IMR-90 (cell line): ENCODE measurements around the gene PLA2G2A. TPM values are rescaled to one million over a fixed set of nuclear protein-coding genes. Genes with fewer than 3 reads are reported as not detected.

Experiments
- ATAC-seq: fragments of 200-7000 bp; cut with Tn5 transposase; 2 replicates; pipeline ENCODE4 v1.9.1; 2020; ENCODE audit warnings: low read depth, mild to moderate bottlenecking, moderate library complexity
- BruUV-seq: library from RNA; stranded (reverse); fragments of 400-500 nt; replicated peaks from 2 replicates; lab custom pipeline; 2021; lab: Mats Ljungman, UMichigan
- CTCF ChIA-PET: fragments of 300-600 bp; formaldehyde crosslinking; extraction: SDS; loops from one replicate; lab custom pipeline; 2021; ENCODE audit warnings: antibody characterized with exemption; lab: Yijun Ruan, JAX
- POLR2A ChIA-PET: fragments of 300-600 bp; sonication (Branson Sonifier 250); formaldehyde crosslinking; loops from one replicate; lab custom pipeline; 2022; ENCODE audit warnings: antibody characterized with exemption; ENCODE audit not compliant: unreplicated experiment; lab: Charles Lee
- DNase-seq: peaks from one replicate; pipeline ENCODE4 v3.0.0; 2013
- H2AFZ ChIP-seq: replicated peaks from 2 replicates; pipeline ENCODE3; 2013; ENCODE audit warnings: low read length, mild to moderate bottlenecking; ENCODE audit not compliant: poor library complexity
- H2AK5ac ChIP-seq: 2 replicates; pipeline ENCODE4 v1.6.1; 2013; ENCODE audit warnings: low read depth, low read length, inconsistent platforms
- H2AK9ac ChIP-seq: replicated peaks from 2 replicates; pipeline ENCODE3; 2013; ENCODE audit warnings: mild to moderate bottlenecking, low read depth, low read length, moderate library complexity; ENCODE audit not compliant: poor library complexity
- H2BK120ac ChIP-seq: 2 replicates; pipeline ENCODE4 v1.6.1; 2013; ENCODE audit warnings: low read depth, low read length, inconsistent platforms
- H2BK15ac ChIP-seq: 3 replicates; pipeline ENCODE4 v1.6.1; 2013; ENCODE audit warnings: low read depth, low read length, inconsistent platforms
- H2BK20ac ChIP-seq: 2 replicates; pipeline ENCODE4 v1.6.1; 2013; ENCODE audit warnings: low read depth, mild to moderate bottlenecking, inconsistent platforms, low read length, moderate library complexity
- H2BK5ac ChIP-seq: 2 replicates; pipeline ENCODE4 v1.6.1; 2013; ENCODE audit warnings: mild to moderate bottlenecking, low read depth, low read length, inconsistent platforms; ENCODE audit not compliant: poor library complexity, severe bottlenecking
- H3K14ac ChIP-seq: replicated peaks from 2 replicates; pipeline ENCODE4 v1.6.1; 2013; ENCODE audit warnings: low read depth, low read length, inconsistent platforms
- H3K18ac ChIP-seq: 2 replicates; pipeline ENCODE4 v1.6.1; 2013; ENCODE audit warnings: low read depth, low read length, control low read depth
- H3K23ac ChIP-seq: 2 replicates; pipeline ENCODE4 v1.6.1; 2013; ENCODE audit warnings: low read depth, low read length, inconsistent platforms
- H3K27ac ChIP-seq: 2 replicates; pipeline ENCODE4 v1.5.1; 2013; ENCODE audit warnings: mild to moderate bottlenecking, control low read depth, low read length; ENCODE audit not compliant: insufficient read depth
- H3K27me3 ChIP-seq: 2 replicates; pipeline ENCODE4 v1.6.1; 2013; ENCODE audit warnings: low read length; ENCODE audit not compliant: control insufficient read depth, insufficient read depth
- H3K36me3 ChIP-seq: 2 replicates; pipeline ENCODE4 v1.6.1; 2013; ENCODE audit warnings: low read length, mixed read lengths; ENCODE audit not compliant: control insufficient read depth, insufficient read depth
- H3K4ac ChIP-seq: 2 replicates; pipeline ENCODE4 v1.6.1; 2013; ENCODE audit warnings: low read depth, low read length, inconsistent platforms
- H3K4me1 ChIP-seq: 2 replicates; pipeline ENCODE4 v1.6.1; 2013; ENCODE audit warnings: low read length, mixed read lengths; ENCODE audit not compliant: control insufficient read depth, insufficient read depth
- H3K4me2 ChIP-seq: 2 replicates; pipeline ENCODE4 v1.6.1; 2013; ENCODE audit warnings: low read depth, mild to moderate bottlenecking, control low read depth, low read length, moderate library complexity
- H3K4me3 ChIP-seq: 2 replicates; pipeline ENCODE4 v1.5.1; 2013; ENCODE audit warnings: low read depth, mild to moderate bottlenecking, control low read depth, low read length, moderate library complexity; ENCODE audit not compliant: insufficient read depth
- H3K56ac ChIP-seq: 2 replicates; pipeline ENCODE4 v1.6.1; 2013; ENCODE audit warnings: low read length, inconsistent platforms; ENCODE audit not compliant: insufficient read depth; ENCODE audit errors: extremely low read depth
- H3K79me1 ChIP-seq, 2 experiments: 2 replicates each; pipeline ENCODE4 v1.6.1; 2013; ENCODE audit warnings: low read length in 2 of 2, inconsistent platforms in 1 of 2, low read depth in 1 of 2
- H3K9ac ChIP-seq: 2 replicates; pipeline ENCODE4 v1.6.1; 2013; ENCODE audit warnings: low read depth, low read length, control low read depth
- H3K9me1 ChIP-seq: 2 replicates; pipeline ENCODE4 v1.6.1; 2013; ENCODE audit warnings: low read length, inconsistent platforms; ENCODE audit not compliant: insufficient read depth
- H3K9me3 ChIP-seq: 2 replicates; pipeline ENCODE4 v1.6.1; 2013; ENCODE audit warnings: low read length; ENCODE audit not compliant: control insufficient read depth, insufficient read depth
- H4K20me1 ChIP-seq: 2 replicates; pipeline ENCODE4 v1.6.1; 2013; ENCODE audit warnings: low read length, inconsistent platforms; ENCODE audit not compliant: insufficient read depth
- H4K5ac ChIP-seq: 2 replicates; pipeline ENCODE4 v1.6.1; 2013; ENCODE audit warnings: mild to moderate bottlenecking, low read depth, low read length, control low read depth
- H4K8ac ChIP-seq, 2 experiments: 2 replicates each; pipeline ENCODE4 v1.6.1; 2013; ENCODE audit warnings: low read depth in 2 of 2, low read length in 2 of 2, control low read depth in 1 of 2, inconsistent platforms in 1 of 2
- H4K91ac ChIP-seq: 2 replicates; pipeline ENCODE4 v1.6.1; 2013; ENCODE audit warnings: low read depth, low read length, inconsistent platforms; ENCODE audit not compliant: insufficient read depth
- BHLHE40 ChIP-seq: fragments of 150-350 bp; IDR thresholded peaks from 2 replicates; pipeline ENCODE4 v1.6.1; 2016; ENCODE audit warnings: mild to moderate bottlenecking, low read depth, low read length
- CHD1 ChIP-seq: IDR thresholded peaks from 2 replicates; pipeline ENCODE4 v1.6.1; 2012; ENCODE audit warnings: low read depth, low read length, improper control_type of control experiment
- MAZ ChIP-seq: IDR thresholded peaks from 2 replicates; pipeline ENCODE4 v1.6.1; 2012; ENCODE audit warnings: low read depth, mild to moderate bottlenecking, low read length, improper control_type of control experiment, moderate library complexity, borderline replicate concordance
- MXI1 ChIP-seq: IDR thresholded peaks from 2 replicates; pipeline ENCODE4 v1.6.1; 2012; ENCODE audit warnings: low read depth, mild to moderate bottlenecking, low read length, moderate library complexity, borderline replicate concordance
- NFE2L2 ChIP-seq: fragments of 150-350 bp; IDR thresholded peaks from 2 replicates; pipeline ENCODE4 v1.6.1; 2016; ENCODE audit warnings: low read depth, mild to moderate bottlenecking, low read length
- POLR2A ChIP-seq: IDR thresholded peaks from 2 replicates; pipeline ENCODE4 v1.6.1; 2012; ENCODE audit warnings: mild to moderate bottlenecking, low read depth, low read length
- RAD21 ChIP-seq: IDR thresholded peaks from 2 replicates; pipeline ENCODE4 v1.6.1; 2012; ENCODE audit warnings: low read length, improper control_type of control experiment
- RCOR1 ChIP-seq: IDR thresholded peaks from 2 replicates; pipeline ENCODE4 v1.6.1; 2012; ENCODE audit warnings: mild to moderate bottlenecking, low read length, improper control_type of control experiment; ENCODE audit not compliant: insufficient replicate concordance
- RFX5 ChIP-seq: IDR thresholded peaks from 2 replicates; pipeline ENCODE4 v1.8.0; 2012; ENCODE audit warnings: low read depth, mild to moderate bottlenecking, low read length, moderate library complexity
- SMC3 ChIP-seq: fragments of 150-350 bp; IDR thresholded peaks from 2 replicates; pipeline ENCODE4 v1.6.1; 2016; ENCODE audit warnings: low read depth, mild to moderate bottlenecking, antibody characterized with exemption, low read length, moderate library complexity
- WGBS, 2 experiments: methylation state at CpG; one replicate each; pipeline versions ENCODE4 v1.1.5 to v1.1.7; 2013; ENCODE audit warnings: missing lambda C conversion rate in 2 of 2; ENCODE audit not compliant: insufficient read length in 1 of 2; ENCODE audit errors: extremely low coverage in 2 of 2; 5-methylcytosine and 5-hydroxymethylcytosine counted together
- dilution Hi-C: fragments of 300-500 bp; cut with HindIII; formaldehyde crosslinking; loops from one replicate; pipeline ENCODE4 v1.14.3; 2018; ENCODE audit warnings: low sequenced_read_pairs; ENCODE audit not compliant: unreplicated experiment
- in situ Hi-C: fragments of 300-500 bp; cut with MboI; formaldehyde crosslinking; loops from 3 replicates; pipeline ENCODE4 v1.14.3; 2019; ENCODE audit warnings: low sequenced_read_pairs, inconsistent platforms, mixed read lengths
- intact Hi-C: fragments of 100-400 bp; cut with micrococcal nuclease; formaldehyde crosslinking; loops from 2 replicates; pipeline ENCODE4 v1.10.0; 2022
- polyA plus RNA-seq, 3 experiments: library from polyadenylated mRNA; depleted of rRNA; stranded (reverse); fragments of >200 nt; gene quantifications; 2 replicates each; pipeline ENCODE4 v1.2.3, GENCODE V29; 2012; ENCODE audit warnings: low replicate concordance in 1 of 3
- total RNA-seq: library from RNA; depleted of rRNA; stranded (reverse); fragments of >200 nt; gene quantifications from 2 replicates; pipeline ENCODE4 v1.2.3, GENCODE V29; 2012
- TF ChIP-seq, protein P1 (sequence below): conservative IDR thresholded peaks from 2 replicates; pipeline ENCODE4 v1.5.1; 2012; ENCODE audit warnings: mild to moderate bottlenecking, low read depth, low read length, improper control_type of control experiment
- TF ChIP-seq, protein P2 (sequence below): fragments of 150-350 bp; IDR thresholded peaks from 2 replicates; pipeline ENCODE4 v1.6.1; 2017; ENCODE audit warnings: mild to moderate bottlenecking, antibody characterized with exemption, low read length, low read depth

Gene PLA2G2A
- total and polyA plus RNA-seq, 2 of the 4 experiments (the other 2 are of a cell fraction), result not detected

DNA sequence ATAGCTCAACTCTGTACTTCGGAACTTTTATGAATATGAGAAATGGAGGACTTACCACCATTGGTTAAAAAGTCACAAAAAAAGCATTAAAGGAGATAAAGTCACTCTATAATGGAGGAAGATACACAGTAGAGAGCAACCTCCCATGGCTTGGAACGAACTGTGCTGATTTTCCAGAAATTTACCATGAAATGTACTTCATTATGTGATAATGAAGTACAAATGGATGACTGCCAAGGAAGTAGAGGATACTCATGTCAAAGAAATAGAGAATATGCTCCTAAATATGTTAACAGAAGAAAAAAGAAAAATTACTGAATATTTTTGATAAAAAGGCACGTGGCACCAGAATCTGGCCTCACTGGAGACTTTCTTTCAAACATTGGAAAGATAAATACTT is 32.4 kb downstream of the PLA2G2A start:
- Histone ChIP-seq H3K4me3 (no peak overlapping the region), H4K5ac (no peak overlapping the region), H3K4me1 (no peaks in the 10 kb centered on the region), H2AFZ (no peak overlapping the region), H2AK9ac (no peak overlapping the region), H3K27me3 (peaks cover 12% of the 10 kb centered on the region), H3K4me2 (no peak overlapping the region), H3K79me1 (no peaks in the 10 kb centered on the region), H3K18ac (no peak overlapping the region), H3K9me1 (no peaks in the 10 kb centered on the region), H3K9ac (no peak overlapping the region), H3K56ac (no peak overlapping the region), H3K36me3 (no peaks in the 10 kb centered on the region), H2BK120ac (no peak overlapping the region), H4K91ac (no peak overlapping the region), H3K9me3 (no peaks in the 10 kb centered on the region), H2BK15ac (no peak overlapping the region), H3K4ac (no peak overlapping the region), H2BK5ac (no peak overlapping the region), H3K14ac (no peak overlapping the region), H4K20me1 (no peaks in the 10 kb centered on the region), H3K23ac (no peak overlapping the region), H3K27ac (no peak overlapping the region), H4K8ac (no peak overlapping the region), H2BK20ac (no peak overlapping the region), H2AK5ac (no peak overlapping the region)
- no TSS peak for BruUV-seq
- ChIA-PET POLR2A (no interaction called here), CTCF (interaction anchor here (0.6 kb wide), 1 partner anchor 162 kb away, joined by 5 read pairs; no protein-coding TSS in a partner anchor)
- WGBS, 2 experiments, result no CpG with 5 or more reads among the region's 3 CpGs
- intact Hi-C loops, result no loop called here
- in situ Hi-C loops, result no loop called here
- TF ChIP-seq CHD1 (no peak), RCOR1 (no peak), NFE2L2 (no peak), MXI1 (no peak), RFX5 (no peak), MAZ (no peak), SMC3 (no peak), POLR2A (no peak), BHLHE40 (no peak), RAD21 (no peak)
- TF ChIP-seq, protein P1, sequence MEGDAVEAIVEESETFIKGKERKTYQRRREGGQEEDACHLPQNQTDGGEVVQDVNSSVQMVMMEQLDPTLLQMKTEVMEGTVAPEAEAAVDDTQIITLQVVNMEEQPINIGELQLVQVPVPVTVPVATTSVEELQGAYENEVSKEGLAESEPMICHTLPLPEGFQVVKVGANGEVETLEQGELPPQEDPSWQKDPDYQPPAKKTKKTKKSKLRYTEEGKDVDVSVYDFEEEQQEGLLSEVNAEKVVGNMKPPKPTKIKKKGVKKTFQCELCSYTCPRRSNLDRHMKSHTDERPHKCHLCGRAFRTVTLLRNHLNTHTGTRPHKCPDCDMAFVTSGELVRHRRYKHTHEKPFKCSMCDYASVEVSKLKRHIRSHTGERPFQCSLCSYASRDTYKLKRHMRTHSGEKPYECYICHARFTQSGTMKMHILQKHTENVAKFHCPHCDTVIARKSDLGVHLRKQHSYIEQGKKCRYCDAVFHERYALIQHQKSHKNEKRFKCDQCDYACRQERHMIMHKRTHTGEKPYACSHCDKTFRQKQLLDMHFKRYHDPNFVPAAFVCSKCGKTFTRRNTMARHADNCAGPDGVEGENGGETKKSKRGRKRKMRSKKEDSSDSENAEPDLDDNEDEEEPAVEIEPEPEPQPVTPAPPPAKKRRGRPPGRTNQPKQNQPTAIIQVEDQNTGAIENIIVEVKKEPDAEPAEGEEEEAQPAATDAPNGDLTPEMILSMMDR, result no peak
- TF ChIP-seq, protein P2, sequence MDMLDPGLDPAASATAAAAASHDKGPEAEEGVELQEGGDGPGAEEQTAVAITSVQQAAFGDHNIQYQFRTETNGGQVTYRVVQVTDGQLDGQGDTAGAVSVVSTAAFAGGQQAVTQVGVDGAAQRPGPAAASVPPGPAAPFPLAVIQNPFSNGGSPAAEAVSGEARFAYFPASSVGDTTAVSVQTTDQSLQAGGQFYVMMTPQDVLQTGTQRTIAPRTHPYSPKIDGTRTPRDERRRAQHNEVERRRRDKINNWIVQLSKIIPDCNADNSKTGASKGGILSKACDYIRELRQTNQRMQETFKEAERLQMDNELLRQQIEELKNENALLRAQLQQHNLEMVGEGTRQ, result no peak
- no peak for ATAC-seq
- no peak for DNase-seq
- dilution Hi-C loops, result no loop called here
